ENCODE measurements around the gene CCDC85A.

CCDC85A gene

GRCh38 chr2:56379066-56379465 lies 195.3 kb downstream of the CCDC85A start:
- no peak for DNase-seq

- no peak for DNase-seq
Measured at GRCh38 chr2:56380861-56381260, 197.1 kb downstream of the CCDC85A start.

- DNase-seq: no peak
Measured at GRCh38 chr2:56382466-56382865, 198.7 kb downstream of the CCDC85A start.

- no peak for DNase-seq
Measured at GRCh38 chr2:56386657-56387056, 202.9 kb downstream of the CCDC85A start.

- DNase-seq: no peak
Measured at GRCh38 chr2:56390644-56391043, 206.9 kb downstream of the CCDC85A start.

- no peak for DNase-seq
Measured at GRCh38 chr2:56410140-56410539, 226.3 kb downstream of the CCDC85A start.

- DNase-seq: no peak
Measured at GRCh38 chr2:56416500-56417176, 232.8 kb downstream of the CCDC85A start.

Measured in NCI-H1092 treated with DMSO at 0.1 percent for 48 hours (cell line).